SJSA1 (cell line): ENCODE measurements around the gene LIN52. TPM values are rescaled to one million over a fixed set of nuclear protein-coding genes. Genes with fewer than 3 reads are reported as not detected.

ENCODE experiments used
- DNase-seq, 2 experiments: peaks; one replicate each; pipeline ENCODE4 v3.0.0-alpha.2; 2015 to 2020; ENCODE audit warnings: low spot score in 2 of 2, low read depth in 1 of 2
- H3K27ac ChIP-seq: fragments of 250-450 bp; sonication (Bioruptor Pico); 2 replicates; pipeline ENCODE4 v1.5.1; 2020; ENCODE audit warnings: mild to moderate bottlenecking, moderate library complexity
- H3K27me3 ChIP-seq: fragments of 250-450 bp; sonication (Bioruptor Pico); replicated peaks from 2 replicates; pipeline ENCODE4 v1.5.1; 2020; ENCODE audit warnings: mild to moderate bottlenecking, moderate library complexity
- H3K36me3 ChIP-seq: fragments of 250-450 bp; sonication (Bioruptor Pico); 2 replicates; pipeline ENCODE4 v1.5.1; 2020; ENCODE audit warnings: mild to moderate bottlenecking
- H3K4me1 ChIP-seq: fragments of 250-450 bp; sonication (Bioruptor Pico); replicated peaks from 2 replicates; pipeline ENCODE4 v1.6.1; 2021; ENCODE audit warnings: mild to moderate bottlenecking
- H3K4me3 ChIP-seq: fragments of 250-450 bp; sonication (Bioruptor Pico); 2 replicates; pipeline ENCODE4 v1.5.1; 2020; ENCODE audit warnings: mild to moderate bottlenecking
- H3K9me3 ChIP-seq: fragments of 250-450 bp; sonication (Bioruptor Pico); replicated peaks from 2 replicates; pipeline ENCODE4 v1.5.1; 2020; ENCODE audit warnings: mild to moderate bottlenecking
- total RNA-seq: library from RNA; depleted of rRNA; stranded (reverse); fragments of >200 nt; shearing (Covaris generic); gene quantifications from 2 replicates; pipeline ENCODE4 v1.2.3, GENCODE V29; 2014; rRNA removed

Gene LIN52, protein sequence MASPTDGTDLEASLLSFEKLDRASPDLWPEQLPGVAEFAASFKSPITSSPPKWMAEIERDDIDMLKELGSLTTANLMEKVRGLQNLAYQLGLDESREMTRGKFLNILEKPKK
- total RNA-seq = 21.7 and 41.6 TPM in 2 replicates

DNA sequence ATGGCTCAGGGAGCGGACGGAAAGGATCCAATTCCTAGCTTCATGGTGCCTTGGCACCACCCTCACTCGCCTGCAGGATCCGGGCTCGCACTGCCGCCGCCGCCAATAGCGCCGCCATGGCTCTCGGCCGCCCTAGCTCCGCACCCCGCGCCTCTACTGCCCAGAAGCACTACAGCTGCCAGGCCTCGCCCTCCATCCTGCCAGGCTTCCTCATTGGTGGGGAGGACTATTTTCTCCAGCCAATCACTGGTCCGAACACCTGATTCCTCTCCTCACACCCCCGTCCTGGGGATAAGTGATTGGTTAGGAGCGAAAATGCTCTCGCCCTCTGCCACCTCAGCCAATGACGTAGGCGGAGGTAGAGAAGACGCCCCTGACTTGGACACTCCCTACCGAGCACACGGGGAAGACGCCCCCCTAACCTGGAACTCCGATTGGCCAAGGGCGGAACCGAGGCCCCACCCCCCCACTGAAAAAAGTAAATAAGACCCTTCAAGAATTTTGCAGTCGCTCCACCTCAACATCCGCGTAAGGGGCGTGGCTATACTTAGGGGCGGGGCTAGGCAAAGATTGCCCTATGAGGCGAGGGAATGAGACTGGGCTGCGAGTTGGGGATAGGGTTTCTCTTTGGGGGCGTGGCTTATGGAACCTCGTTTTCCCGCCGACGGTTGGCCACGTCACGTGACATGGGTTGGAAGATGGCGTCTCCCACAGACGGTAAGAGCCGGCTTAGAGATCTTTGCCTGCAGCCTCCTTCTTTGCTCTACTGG lies at the start of gene LIN52, which contains the start of gene ALDH6A1:
LIN52 (plus strand) TSS at position 680 of the 770 bp plus-strand sequence; CDS start at position 699, 19 bp downstream.
ALDH6A1 (minus strand) TSS at position 177 of the 770 bp plus-strand sequence; CDS start at position 118, 59 bp downstream.
- Histone ChIP-seq H3K27ac (peak within 1 kb of the TSS; percentile 80), H3K36me3 (0 out of 2 replicates have a peak, but pooled peaks cover 2% of the 10 kb centered on the region), H3K27me3 (no peaks in the 10 kb centered on the region), H3K4me1 (peaks cover 11% of the 10 kb centered on the region), H3K9me3 (no peaks in the 10 kb centered on the region), H3K4me3 (peak within 1 kb of the TSS; percentile 60)
- peak; percentile 99 to 100 for DNase-seq

DNA sequence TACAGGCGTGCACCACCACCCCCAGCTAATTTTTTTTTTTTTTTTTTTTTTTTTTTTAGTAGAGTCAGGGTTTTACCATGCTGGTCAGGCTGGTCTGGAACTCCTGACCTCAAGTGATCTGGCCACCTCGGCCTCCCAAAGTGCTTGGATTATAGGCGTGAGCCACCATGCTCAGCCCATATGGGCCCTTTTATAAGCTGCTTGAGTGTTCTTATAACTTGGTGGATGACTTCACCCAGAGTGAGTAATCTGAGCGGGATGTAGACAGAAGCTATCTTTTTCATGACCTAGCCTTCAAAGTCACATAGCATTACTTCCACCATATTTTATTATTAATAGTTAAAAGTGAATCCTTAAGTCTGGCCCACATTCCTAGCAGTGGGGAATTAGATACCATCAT lies 49.2 kb upstream of the LIN52 start:
- Histone ChIP-seq H3K27ac (no peak overlapping the region), H3K4me1 (no peaks in the 10 kb centered on the region), H3K9me3 (no peaks in the 10 kb centered on the region), H3K36me3 (no peaks in the 10 kb centered on the region), H3K4me3 (no peak overlapping the region), H3K27me3 (no peaks in the 10 kb centered on the region)
- DNase-seq = no peak

DNA sequence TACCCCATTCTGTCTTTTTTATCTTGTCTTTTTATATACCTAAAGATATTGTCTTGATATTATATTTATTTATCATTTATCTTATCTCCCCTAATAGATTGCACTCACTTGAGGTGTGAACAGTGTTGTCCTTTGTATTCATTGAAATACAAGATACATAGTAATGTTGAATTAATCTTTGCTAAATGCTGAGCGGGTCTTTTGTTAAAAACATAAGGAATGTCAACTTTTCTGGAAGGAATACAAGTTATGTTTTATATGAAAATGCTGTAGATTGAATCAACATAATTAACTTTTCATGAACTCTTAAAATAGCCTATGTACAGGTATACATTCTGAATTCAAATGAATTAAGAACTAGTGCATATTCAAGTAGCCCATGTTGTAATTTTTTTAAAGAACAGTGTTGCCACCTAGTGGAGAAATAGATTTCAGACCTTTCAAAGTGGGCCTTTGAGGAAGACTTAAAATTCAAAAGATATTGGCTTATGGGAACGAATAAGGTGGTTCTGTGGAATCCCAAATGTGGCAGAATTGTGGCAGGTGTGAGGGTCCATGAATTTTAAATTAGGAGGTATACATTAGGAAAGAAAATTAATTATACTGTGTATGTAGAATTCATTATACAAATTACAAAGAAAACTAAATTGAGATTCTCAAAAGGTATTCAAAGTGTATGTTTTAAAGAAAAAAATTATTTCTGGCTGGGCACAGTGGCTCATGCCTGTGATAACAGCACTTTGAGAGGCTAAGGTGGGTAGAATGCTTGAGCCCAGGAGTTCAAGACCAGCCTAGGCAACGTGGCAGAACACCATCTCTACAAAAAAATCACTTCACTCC lies 46.5 kb upstream of the LIN52 start:
- H3K27me3 ChIP-seq = no peaks in the 10 kb centered on the region
- no peaks in the 10 kb centered on the region for H3K4me1 ChIP-seq
- no peaks in the 10 kb centered on the region for H3K36me3 ChIP-seq
- no peak overlapping the region for H3K4me3 ChIP-seq
- peak in 1 of 2 experiments; percentile 49 for DNase-seq
- H3K9me3 ChIP-seq = no peaks in the 10 kb centered on the region
- no peak overlapping the region for H3K27ac ChIP-seq

DNA sequence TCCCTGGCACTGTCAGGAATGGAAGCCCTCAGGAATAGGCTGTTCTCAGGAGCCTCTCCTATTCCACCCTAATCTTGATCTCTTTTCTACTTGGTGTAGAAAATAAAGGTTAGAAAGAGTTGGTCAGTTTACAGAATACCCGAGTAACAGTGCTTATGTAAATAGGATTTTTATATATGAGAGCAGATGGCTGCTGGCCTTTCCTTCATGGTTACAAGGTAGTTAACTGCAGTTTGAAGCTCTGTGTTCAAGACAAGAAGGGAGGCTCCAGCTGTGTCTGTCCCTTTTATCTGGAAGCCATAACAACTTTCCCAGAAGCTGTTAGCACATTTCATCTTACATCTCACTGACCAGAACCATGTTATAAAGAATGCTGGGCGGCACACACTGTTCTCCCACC lies 42.5 kb upstream of the LIN52 start:
- H3K4me1 ChIP-seq = no peaks in the 10 kb centered on the region
- no peak for DNase-seq
- no peak overlapping the region for H3K27ac ChIP-seq

DNA sequence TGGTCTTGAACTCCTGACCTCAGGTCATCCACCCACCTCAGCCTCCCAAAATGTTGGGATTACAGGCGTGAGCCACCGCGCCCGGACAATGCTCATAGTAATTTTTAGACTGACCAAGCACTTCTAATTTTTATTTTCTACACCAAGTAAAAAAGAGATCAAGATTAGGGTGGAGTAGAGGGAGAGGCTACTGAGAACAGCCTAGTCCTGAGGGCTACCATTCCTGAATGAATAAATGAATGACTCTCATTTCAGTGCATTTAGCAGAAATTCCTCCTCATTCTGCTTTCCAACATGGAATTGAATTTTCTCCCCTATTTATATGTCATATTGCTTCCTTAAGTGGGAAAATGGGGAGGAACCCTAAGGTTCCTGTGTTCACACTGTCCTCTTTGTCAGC lies 39.2 kb upstream of the LIN52 start:
- H3K4me3 ChIP-seq = no peak overlapping the region
- H3K9me3 ChIP-seq = no peaks in the 10 kb centered on the region
- H3K27ac ChIP-seq = no peak overlapping the region
- no peaks in the 10 kb centered on the region for H3K4me1 ChIP-seq
- no peak for DNase-seq
- no peaks in the 10 kb centered on the region for H3K27me3 ChIP-seq
- H3K36me3 ChIP-seq = no peaks in the 10 kb centered on the region

More for the DNA sequence above, 42.5 kb upstream of the LIN52 start:
- Histone ChIP-seq H3K4me3 (no peak overlapping the region), H3K27me3 (no peaks in the 10 kb centered on the region), H3K36me3 (no peaks in the 10 kb centered on the region), H3K9me3 (no peaks in the 10 kb centered on the region)

DNA sequence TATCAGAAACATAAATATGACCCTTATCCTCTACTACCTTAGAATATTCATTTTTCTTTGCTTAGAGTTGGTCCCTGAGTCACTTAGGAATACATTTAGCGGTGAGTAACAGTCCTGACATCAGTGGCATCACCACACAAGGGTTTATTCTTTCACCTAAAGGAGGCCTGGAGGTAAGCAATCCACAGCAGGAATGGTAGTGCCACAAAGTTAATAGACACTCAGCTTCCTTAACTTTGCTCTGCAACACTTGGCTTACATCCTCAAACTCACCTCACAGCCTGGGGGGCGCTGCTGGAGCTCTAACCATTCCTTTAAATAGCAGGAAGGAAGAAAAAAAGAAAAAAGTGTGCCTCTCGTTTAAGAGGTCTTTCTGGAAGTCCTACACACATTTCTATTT lies 36.5 kb upstream of the LIN52 start:
- Histone ChIP-seq H3K27ac (no peak overlapping the region), H3K27me3 (no peaks in the 10 kb centered on the region), H3K9me3 (no peaks in the 10 kb centered on the region), H3K36me3 (no peaks in the 10 kb centered on the region), H3K4me1 (no peaks in the 10 kb centered on the region), H3K4me3 (no peak overlapping the region)
- no peak for DNase-seq

DNA sequence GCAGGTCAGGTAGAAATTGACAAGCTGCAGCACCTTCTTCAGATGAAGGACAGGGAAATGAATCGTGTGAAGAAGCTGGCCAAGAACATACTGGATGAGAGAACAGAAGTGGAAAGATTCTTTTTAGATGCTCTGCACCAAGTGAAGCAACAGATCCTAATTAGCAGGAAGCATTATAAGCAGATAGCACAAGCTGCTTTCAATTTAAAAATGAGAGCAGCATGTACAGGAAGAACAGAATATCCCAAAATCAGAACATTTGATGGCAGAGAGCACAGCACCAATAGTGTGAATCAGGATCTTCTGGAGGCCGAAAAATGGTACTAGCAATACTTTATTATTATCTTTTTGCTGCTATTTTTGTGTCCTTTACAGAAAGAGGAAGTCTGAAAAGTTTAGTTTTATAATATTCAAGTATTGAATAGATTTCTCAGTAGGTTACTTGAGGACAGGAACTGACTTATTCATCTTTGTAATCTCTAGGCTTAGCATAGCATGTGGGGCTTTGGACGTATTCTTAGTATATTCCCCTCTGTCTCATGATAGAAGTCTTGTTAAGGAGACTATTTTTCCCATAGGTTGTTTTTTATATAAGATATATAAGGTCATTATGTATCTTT lies 34.8 kb upstream of the LIN52 start:
- Histone ChIP-seq H3K4me1 (no peaks in the 10 kb centered on the region), H3K36me3 (no peaks in the 10 kb centered on the region), H3K27me3 (no peaks in the 10 kb centered on the region), H3K4me3 (no peak overlapping the region), H3K9me3 (no peaks in the 10 kb centered on the region), H3K27ac (no peak overlapping the region)
- DNase-seq = no peak

DNA sequence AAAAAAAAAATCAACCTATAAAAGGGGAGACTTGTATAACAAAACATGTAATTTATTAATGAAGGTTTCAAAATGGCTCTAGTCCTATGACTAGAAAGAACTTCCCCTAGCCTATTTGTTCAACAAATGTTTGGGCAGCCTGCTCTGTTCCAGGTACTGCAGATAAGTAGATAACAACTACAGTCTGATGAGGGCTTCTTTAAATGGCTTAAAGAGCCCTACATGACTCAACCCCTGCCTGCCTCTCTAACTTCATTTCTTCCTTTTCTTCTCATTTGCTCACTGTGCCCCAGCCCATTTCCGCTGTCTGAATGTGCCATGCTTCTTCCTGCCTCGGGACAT lies 22.0 kb upstream of the LIN52 start:
- Histone ChIP-seq H3K4me1 (peaks cover 35% of the 10 kb centered on the region), H3K27me3 (no peaks in the 10 kb centered on the region), H3K27ac (peak overlapping the region; percentile 94), H3K4me3 (no peak overlapping the region), H3K9me3 (no peaks in the 10 kb centered on the region), H3K36me3 (peaks cover 11% of the 10 kb centered on the region)
- peak in 1 of 2 experiments; percentile 46 for DNase-seq

DNA sequence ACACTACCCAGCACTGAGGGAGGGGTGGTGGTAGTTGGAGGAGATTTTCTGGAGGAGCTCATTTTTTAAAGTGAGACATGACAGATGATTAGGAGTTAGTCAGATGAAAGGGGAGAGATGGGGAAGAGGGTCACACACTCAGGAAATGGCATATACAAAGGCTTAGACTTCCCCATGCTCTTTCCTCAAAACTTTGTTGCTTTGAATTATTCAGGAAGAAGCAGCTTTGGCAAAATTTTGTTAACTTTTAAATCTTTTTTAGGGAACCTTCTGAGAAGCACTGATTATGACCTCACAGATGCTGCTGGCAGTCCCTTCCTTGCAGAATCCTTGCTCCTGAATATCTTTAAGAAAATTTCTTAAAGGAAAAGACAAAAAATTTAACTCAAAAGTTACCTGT lies 20.3 kb upstream of the LIN52 start:
- H3K9me3 ChIP-seq = no peaks in the 10 kb centered on the region
- DNase-seq = no peak
- no peaks in the 10 kb centered on the region for H3K27me3 ChIP-seq
- peaks cover 9% of the 10 kb centered on the region for H3K36me3 ChIP-seq
- H3K4me3 ChIP-seq = no peak overlapping the region
- no peak overlapping the region for H3K27ac ChIP-seq
- peaks cover 35% of the 10 kb centered on the region for H3K4me1 ChIP-seq

DNA sequence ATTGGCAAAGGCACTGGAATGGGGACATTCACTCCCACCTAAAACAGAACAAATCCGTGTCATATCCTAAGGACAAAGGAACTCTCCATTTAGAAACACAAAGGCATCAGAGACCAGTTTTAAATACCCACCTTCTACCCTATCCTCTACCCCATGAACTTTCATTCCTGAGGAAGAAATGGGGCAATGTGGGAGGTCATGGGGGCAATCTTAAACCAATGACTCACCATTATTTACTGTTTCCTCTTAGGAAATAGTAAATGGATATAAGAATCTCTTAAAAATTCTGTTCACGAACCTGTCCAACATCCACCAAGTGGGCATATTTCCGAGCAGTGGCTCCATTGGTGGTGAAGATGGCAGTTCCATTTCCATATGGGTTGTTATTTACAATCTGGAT lies 19.9 kb upstream of the LIN52 start:
- Histone ChIP-seq H3K9me3 (no peaks in the 10 kb centered on the region), H3K36me3 (peaks cover 9% of the 10 kb centered on the region), H3K27ac (no peak overlapping the region), H3K4me3 (no peak overlapping the region), H3K4me1 (peaks cover 35% of the 10 kb centered on the region), H3K27me3 (no peaks in the 10 kb centered on the region)
- DNase-seq = no peak

DNA sequence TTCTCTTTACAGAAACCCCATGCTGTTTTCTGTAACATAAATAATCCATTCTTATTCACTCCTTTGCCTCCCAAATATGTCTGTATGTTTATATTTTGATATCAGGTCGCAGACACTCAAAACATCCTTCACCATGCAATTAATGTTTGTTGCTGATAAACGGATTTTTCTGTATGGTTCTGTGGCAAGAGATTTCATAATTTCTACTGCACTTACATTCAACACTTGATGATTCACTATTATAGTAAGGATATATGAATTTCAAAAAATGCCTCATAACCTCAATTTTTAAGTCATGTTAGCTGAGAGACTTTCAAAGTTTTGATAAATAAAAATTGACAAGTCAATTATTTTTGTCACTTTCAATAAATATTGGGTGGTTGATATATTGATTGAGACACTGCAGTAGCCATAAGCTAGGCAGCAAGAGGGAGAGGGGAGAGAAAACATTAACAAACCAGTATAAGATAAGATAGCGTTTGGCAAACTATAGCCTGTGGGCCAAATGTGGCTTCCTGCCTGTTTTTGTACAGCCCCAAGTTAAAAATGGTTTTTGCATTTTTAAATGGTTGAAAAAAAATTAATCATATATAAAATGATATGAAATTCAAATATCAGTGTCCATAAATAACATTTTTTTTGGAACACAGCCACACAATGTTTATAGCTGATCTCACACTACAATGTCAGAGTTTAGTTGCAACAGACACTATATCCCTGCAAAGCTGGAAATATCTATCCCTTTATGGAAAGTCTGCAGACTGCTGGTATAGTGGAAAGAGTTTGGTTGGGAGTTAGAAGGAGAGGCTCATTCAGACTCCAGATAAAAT lies 18.8 kb upstream of the LIN52 start:
- Histone ChIP-seq H3K4me3 (no peak overlapping the region), H3K4me1 (peaks cover 35% of the 10 kb centered on the region), H3K27ac (no peak overlapping the region), H3K36me3 (peaks cover 12% of the 10 kb centered on the region), H3K27me3 (no peaks in the 10 kb centered on the region), H3K9me3 (no peaks in the 10 kb centered on the region)
- no peak for DNase-seq

DNA sequence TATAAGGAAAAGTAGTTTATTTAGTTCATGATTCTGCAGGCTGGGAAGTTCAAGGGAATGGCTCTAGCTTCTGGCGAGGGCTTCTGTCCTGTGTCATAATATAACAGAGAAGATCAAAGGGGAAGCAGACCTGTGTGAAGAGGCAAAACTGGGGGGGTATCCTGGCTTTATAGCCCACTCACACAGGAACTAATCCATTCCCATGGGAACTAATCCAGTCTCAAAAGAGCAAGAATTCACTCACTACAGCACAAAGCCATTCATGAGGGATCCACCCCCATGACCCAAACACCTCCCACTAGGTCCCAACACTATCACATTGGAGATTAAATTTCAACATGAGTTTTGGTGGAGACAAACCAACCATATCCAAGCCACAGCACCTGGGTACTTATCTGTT lies 7.4 kb upstream of the LIN52 start:
- Histone ChIP-seq H3K4me3 (no peak overlapping the region), H3K27ac (no peak overlapping the region), H3K9me3 (no peaks in the 10 kb centered on the region), H3K4me1 (no peaks in the 10 kb centered on the region), H3K36me3 (no peaks in the 10 kb centered on the region), H3K27me3 (no peaks in the 10 kb centered on the region)
- no peak for DNase-seq
